ENCODE measurements around the gene FFAR4. TPM values are rescaled to one million over a fixed set of nuclear protein-coding genes. Genes with fewer than 3 reads are reported as not detected.

Gene FFAR4
- total and polyA plus RNA-seq, 7 donors: 0.01 to 0.18 (median 0.08) TPM; not detected in 3

DNA sequence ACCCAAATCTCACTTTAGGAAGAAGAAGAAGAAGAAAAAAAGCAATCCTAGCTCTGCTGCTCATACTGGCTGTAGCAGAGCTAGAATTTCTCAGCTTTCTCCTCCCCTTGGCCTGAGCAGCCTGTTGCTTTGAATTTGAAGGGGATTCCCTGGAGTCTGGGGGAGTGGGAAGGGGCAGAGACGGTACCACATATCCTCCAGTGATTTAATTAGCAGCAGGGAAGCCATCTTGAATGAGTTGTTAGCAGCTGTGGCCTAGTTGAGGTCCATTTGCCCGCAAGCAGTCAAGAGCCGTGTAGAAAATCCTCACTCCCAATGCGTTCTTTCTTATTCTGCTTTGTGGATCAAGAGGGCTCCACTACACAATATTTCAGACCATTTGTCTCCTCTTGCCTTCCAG lies 62.4 kb downstream of the FFAR4 start:
- H3K27me3 ChIP-seq (ENCODE audit: insufficient read depth in 3 of 3, low read length in 2 of 3): peaks cover 0 to 3% (median 0%) of the 10 kb centered on the region in 3 donors
- H3K9me3 ChIP-seq: no peaks in the 10 kb centered on the region
- DNase-seq (no peak), ATAC-seq (no peak)
- intact Hi-C loops (cut with DNase I): no loop called here
- H3K27ac ChIP-seq: no peak overlapping the region
- TF ChIP-seq, protein P1, sequence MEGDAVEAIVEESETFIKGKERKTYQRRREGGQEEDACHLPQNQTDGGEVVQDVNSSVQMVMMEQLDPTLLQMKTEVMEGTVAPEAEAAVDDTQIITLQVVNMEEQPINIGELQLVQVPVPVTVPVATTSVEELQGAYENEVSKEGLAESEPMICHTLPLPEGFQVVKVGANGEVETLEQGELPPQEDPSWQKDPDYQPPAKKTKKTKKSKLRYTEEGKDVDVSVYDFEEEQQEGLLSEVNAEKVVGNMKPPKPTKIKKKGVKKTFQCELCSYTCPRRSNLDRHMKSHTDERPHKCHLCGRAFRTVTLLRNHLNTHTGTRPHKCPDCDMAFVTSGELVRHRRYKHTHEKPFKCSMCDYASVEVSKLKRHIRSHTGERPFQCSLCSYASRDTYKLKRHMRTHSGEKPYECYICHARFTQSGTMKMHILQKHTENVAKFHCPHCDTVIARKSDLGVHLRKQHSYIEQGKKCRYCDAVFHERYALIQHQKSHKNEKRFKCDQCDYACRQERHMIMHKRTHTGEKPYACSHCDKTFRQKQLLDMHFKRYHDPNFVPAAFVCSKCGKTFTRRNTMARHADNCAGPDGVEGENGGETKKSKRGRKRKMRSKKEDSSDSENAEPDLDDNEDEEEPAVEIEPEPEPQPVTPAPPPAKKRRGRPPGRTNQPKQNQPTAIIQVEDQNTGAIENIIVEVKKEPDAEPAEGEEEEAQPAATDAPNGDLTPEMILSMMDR (IDR thresholded peaks at IDR 0.05): no peak
- 85 to 86% (median 85%) methylated on average over 4 of the region's 4 CpGs for WGBS, 3 donors
- no peaks in the 10 kb centered on the region for H3K36me3 ChIP-seq (ENCODE audit: insufficient read depth in 1 of 2, low read depth in 1 of 2)
- no peak overlapping the region for H3K4me3 ChIP-seq
- H3K4me1 ChIP-seq: no peaks in the 10 kb centered on the region

DNA sequence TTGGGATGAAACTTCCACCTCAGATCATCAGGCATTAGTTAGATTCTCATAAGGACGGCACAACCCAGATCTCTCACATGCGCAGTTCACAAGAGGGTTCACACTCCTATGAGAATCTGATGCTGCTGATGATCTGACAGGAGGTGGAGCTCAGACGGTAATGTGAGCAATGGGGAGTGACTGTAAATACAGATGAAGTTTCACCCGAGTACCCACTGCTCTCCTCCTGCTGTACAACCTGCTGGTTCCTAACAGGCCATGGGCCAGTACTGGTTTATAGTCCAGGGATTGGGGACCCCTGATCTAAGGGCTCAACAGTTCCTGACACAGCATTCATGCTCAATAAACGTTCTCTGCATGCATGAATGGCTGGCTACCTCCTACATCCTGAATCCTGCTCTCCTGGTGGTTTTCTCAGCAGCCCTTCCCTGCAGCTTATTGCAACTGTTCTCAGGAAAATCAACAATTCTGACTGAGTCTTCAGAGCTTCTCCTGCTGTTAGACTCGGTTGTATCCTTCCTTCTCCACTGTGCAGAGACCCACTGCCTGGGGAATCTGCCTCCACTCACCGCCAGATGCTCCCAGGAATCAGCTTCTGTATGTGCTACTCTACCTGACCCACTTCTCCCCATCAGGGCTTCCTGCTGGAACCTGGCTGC lies 63.3 kb downstream of the FFAR4 start:
- H3K27me3 ChIP-seq (ENCODE audit: insufficient read depth in 3 of 3, low read length in 2 of 3): peaks cover 0 to 3% (median 0%) of the 10 kb centered on the region in 3 donors
- no peaks in the 10 kb centered on the region for H3K36me3 ChIP-seq (ENCODE audit: insufficient read depth in 1 of 2, low read depth in 1 of 2)
- DNase-seq: no peak
- intact Hi-C loops (cut with DNase I): no loop called here
- H3K4me1 ChIP-seq: no peaks in the 10 kb centered on the region
- no peaks in the 10 kb centered on the region for H3K9me3 ChIP-seq
- no peak overlapping the region for H3K27ac ChIP-seq
- TF ChIP-seq, protein P1 (IDR thresholded peaks at IDR 0.05): no peak
- ATAC-seq: no peak
- 63 to 70% (median 63%) methylated on average over 7 of the region's 7 CpGs for whole genome bisulfite sequencing, 3 donors
- H3K4me3 ChIP-seq: no peak overlapping the region

DNA sequence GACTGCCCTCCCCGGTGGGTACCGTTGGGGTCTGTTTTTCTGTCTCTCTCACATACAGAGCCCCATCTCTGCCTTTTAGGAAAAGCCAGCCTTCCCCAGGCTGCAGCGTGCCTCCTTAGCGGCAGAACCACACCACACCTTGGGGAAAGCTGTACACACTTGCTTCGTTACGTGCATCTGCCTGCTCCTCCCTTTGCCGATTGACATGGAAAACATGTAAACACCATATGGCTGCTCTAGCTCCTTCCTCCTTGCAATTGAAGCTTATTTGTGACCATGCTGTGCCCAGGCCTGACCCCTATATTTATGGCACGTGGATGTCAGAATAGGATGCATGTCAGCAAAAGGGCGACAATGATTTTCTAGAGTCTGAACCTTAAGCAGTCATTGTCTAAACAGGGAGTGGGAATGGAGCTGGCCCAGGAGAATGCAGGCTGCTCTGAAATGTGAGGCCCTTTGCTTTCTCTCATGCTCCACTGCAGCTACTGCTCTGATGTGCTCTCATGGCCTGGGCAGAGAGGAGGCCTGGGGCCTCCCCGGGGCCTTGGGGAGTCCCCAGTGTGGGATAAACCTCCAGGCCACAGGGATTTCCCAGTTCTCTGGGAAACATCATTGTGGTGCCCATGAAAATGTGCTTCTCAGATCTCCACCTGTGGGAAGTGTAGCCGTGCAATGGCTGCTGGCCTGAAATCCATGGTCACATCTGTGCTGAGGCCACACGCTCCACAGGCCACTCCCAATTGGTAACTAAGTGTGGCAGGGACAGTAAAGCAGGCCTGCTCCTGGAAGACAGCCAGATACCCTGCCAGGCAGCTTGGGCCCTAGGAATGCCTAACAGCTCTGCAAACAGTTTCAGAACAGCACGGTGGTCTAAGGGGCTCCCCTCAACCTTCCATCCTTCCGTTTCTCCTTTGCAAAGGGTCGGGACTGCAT lies 64.4 kb downstream of the FFAR4 start:
- intact Hi-C loops (cut with DNase I): no loop called here
- H3K9me3 ChIP-seq: no peaks in the 10 kb centered on the region
- ATAC-seq (no peak), DNase-seq (no peak)
- H3K36me3 ChIP-seq (ENCODE audit: insufficient read depth in 1 of 2, low read depth in 1 of 2): no peaks in the 10 kb centered on the region
- TF ChIP-seq, protein P1 (IDR thresholded peaks at IDR 0.05): no peak
- no peak overlapping the region for H3K4me3 ChIP-seq
- peaks cover 0 to under 1% (median 0%) of the 10 kb centered on the region in 3 donors for H3K27me3 ChIP-seq (ENCODE audit: insufficient read depth in 3 of 3, low read length in 2 of 3)
- H3K4me1 ChIP-seq: no peaks in the 10 kb centered on the region
- WGBS, 3 donors: 63 to 68% (median 67%) methylated on average over 15 of the region's 15 CpGs
- H3K27ac ChIP-seq: no peak overlapping the region

Other genes with a start within 250 kb of the FFAR4 start
- gene MYOF, start 84.3 kb upstream of the FFAR4 start, total RNA-seq: 1 to 10 TPM; 4.2 to 9.4 (median 5.8) TPM
- 1 to 10 TPM in 2 of 3 donors, under 1 TPM in 1; 0.70 to 3.6 (median 2.1) TPM for gene MYOF, start 84.3 kb upstream of the FFAR4 start, polyA plus RNA-seq
- gene CEP55, start 70.1 kb upstream of the FFAR4 start, total RNA-seq: under 1 TPM in 2 of 4 donors, not detected in 2; 0.10 to 0.29 TPM
- under 1 TPM in 2 of 3 donors, not detected in 1; 0.16 to 0.25 TPM for gene CEP55, start 70.1 kb upstream of the FFAR4 start, polyA plus RNA-seq
- 1 to 10 TPM; 1.0 to 2.8 (median 1.7) TPM for gene RBP4, start 34.6 kb downstream of the FFAR4 start, total RNA-seq
- gene RBP4, start 34.6 kb downstream of the FFAR4 start, polyA plus RNA-seq: 10 to 100 TPM in 1 of 3 donors, 1 to 10 TPM in 2; 1.2 to 13.6 (median 5.2) TPM
- not detected for gene PDE6C, start 45.9 kb downstream of the FFAR4 start, total RNA-seq
- not detected for gene PDE6C, start 45.9 kb downstream of the FFAR4 start, polyA plus RNA-seq
- 10 to 100 TPM in 3 of 4 donors, 1 to 10 TPM in 1; 6.7 to 14.0 (median 13.4) TPM for gene FRA10AC1, start 135.9 kb downstream of the FFAR4 start, total RNA-seq
- gene FRA10AC1, start 135.9 kb downstream of the FFAR4 start, polyA plus RNA-seq: 10 to 100 TPM in 1 of 3 donors, 1 to 10 TPM in 2; 6.4 to 15.0 (median 7.2) TPM
- 1 to 10 TPM; 1.3 to 7.3 (median 2.6) TPM for gene LGI1, start 191.3 kb downstream of the FFAR4 start, total RNA-seq
- gene LGI1, start 191.3 kb downstream of the FFAR4 start, polyA plus RNA-seq: 1 to 10 TPM in 2 of 3 donors, under 1 TPM in 1; 0.20 to 1.4 (median 1.4) TPM

Measured in psoas muscle (tissue), 8 donors.